ENCODE data around the gene SH2D1B.

- TF ChIP-seq CTCF (IDR thresholded peaks at IDR 0.05; ENCODE audit: insufficient read depth, low read depth, low read length) (no peak), EZH2 (IDR thresholded peaks at IDR 0.05; ENCODE audit: insufficient read depth, low read length) (no peak)
Observed at GRCh38 chr1:162374406-162374805, 37.5 kb downstream of the SH2D1B start.

Measured in astrocyte (in vitro differentiated cells and primary cell).